ENCODE measurements around the gene DGCR6.
"Not testable (repeated sequence)": the region's sequence is repeated elsewhere in the genome, so short reads cannot be mapped to it uniquely, and the experiment has no call there.

The DGCR6 gene

DNA sequence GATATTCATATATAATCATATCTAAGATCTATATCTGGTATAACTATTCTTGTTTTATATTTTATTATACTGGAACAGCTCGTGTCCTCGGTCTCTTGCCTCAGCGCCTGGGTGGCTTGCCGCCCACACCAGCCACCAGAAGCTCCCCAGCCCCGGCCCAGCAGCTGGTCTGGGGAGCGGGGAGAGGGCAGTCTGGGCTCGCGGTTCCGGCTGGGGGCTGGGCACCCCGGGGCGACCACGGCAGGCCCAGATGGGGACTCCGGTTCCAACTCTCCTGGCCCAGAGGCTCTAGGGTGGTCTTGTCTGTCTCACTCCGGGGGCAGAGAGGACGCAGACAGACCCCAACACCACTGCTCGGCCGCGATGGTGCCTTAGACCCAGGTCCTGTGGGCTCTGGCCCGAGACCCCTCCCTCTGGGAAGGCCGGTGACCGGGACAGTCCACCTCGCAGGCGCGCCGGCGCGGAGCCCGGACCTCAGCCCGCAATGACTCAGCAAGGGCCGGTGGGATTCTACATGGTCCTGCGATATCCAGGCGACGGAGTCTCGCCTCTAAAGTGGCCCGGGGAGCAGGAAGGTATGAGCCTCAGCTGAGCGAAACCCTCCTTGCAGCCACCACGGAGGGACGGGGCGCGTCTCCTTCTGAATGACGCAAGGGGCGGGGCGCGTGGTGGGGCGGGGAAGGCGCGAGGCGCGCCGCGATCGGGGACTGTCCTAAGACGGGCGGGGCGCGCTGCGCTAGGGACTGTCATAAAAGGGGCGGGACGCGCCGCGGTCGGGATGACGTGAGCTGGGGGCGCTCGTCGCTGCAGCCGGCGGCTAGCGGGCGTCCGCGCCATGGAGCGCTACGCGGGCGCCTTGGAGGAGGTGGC, at the start of gene DGCR6:
Gene DGCR6, plus strand, starts transcription at position 781 of the 870 bp plus-strand sequence. Its CDS starts 55 bp downstream, at position 836.
- no peak for DNase-seq (ENCODE audit: low read depth, low spot score)

DNA sequence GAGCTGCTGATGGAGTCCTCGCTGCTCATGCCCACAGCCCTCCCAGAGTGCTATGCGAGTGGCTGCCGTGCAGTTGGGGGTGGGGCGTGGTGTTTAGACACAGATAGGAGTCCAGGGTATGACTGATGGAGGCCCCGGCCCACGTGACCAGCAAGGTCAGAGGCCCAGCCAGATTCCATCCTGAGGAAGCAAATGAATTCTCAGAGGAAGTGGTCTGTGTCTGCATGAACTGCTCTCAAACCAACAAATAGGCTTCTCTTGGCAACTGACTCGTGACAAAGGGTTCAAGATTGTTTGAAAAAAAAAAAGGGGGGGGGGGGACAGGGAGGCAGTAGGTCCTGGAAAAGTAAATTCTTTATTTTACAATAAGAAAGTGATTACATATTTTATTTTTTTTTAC, 46.8 kb upstream of the DGCR6 start:
- DNase-seq (ENCODE audit: low read depth, low spot score), result not testable (repeated sequence)

DNA sequence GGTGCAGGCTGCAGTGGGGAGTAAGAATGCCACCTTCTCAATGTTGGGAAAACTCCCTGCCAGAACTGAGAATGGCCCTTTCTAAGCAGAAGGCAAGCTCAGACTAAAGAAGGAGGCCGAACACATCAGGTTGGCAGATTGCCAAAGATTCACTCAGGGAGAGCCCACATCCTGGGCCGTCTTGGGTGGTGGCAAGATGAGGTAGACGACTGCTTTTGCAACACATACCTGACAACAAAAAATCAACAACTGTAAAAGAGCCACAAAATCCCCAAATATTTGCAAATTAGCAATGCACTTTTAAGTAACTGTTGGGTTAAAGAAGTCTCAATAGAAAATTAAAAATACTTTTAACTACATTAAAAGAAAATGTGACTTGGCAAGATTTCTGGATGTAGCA, 24.9 kb upstream of the DGCR6 start:
- not testable (repeated sequence) for DNase-seq (ENCODE audit: low read depth, low spot score)

DNA sequence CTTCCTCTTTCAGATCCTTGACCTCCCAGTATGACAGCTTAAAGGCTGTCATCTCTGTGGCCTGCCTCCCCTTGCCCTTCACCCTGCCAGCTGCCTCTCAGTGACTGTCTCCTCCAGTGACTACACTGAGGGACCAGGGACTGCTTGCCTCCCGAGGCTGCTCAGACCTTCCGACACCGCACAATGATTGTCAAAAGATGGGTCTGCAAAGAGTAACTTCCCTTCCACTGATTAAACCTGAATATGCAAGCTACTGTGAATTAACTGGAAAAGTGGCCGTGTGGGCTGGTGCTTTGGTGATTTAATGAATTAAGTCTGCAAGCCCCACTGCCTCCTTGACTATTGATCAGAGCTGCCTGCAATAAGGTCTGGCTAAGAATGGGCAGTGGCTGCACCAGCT, 21.7 kb upstream of the DGCR6 start:
- not testable (repeated sequence) for DNase-seq (ENCODE audit: low read depth, low spot score)

DNA sequence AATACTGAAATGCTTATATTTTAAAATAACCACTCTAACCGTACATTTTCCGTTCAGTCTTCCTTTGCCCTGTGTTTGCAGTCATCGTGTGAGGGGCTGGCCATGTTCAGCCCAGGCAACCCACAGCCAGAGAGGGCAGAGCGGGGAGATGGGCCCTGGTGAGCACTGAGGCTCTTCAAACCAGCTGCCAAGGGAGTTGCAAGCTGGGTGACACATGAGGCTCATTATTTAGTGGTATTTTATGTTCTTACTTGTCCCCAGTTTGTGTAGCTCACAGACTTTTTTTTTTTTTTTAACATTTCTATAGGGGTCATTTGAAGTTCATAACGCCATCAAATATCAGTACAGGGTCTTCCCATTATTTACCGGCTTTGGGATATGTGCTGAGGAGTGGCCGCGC, 18.0 kb upstream of the DGCR6 start:
- no peak for DNase-seq (ENCODE audit: low read depth, low spot score)

DNA sequence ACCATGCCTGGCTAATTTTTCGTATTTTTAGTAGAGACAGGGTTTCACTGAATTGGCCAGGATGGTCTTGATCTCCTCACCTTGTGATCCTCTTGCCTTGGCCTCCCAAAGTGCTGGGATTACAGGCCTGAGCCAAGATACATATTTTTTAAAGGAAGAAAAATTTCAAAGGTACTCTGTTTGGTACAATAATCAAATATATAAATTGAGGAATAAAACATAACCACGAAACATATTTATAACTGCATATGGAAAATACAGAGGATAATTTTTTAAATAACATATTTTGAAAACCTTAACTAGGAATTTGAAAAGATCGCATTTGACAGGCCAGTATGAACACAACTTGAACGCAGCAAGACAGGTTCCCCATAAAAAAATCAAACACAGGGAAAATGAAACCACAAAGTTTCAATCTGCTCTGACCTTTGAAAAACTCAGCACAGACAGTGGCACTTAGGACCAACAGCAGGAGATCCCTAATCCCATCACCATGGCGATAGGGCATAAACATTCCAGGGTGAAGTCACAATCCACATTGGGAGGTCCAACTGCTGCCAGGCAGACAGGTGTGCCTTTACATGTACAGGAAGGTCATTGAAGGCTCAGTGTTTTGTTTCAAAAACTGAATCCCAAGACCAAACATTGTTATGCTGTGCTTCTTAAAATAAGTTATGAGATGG, 15.5 kb upstream of the DGCR6 start:
- DNase-seq (ENCODE audit: low read depth, low spot score), result not testable (repeated sequence)

DNA sequence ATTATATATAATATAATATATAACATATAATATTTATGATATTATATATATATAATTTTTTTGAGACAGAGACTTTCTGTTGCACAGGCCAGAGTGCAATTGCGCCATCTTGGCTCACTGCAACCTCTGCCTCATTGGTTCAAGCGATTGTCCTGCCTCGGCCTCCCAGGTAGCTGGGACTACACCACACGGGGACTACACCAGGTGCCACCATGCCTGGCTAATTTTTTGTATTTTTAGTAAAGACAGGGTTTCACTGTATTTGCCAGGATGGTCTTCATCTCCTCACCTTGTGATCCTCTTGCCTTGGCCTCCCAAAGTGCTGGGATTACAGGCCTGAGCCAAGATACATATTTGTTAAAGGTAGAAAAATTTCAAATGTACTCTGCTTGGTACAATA, 12.3 kb upstream of the DGCR6 start:
- not testable (repeated sequence) for DNase-seq (ENCODE audit: low read depth, low spot score)

DNA sequence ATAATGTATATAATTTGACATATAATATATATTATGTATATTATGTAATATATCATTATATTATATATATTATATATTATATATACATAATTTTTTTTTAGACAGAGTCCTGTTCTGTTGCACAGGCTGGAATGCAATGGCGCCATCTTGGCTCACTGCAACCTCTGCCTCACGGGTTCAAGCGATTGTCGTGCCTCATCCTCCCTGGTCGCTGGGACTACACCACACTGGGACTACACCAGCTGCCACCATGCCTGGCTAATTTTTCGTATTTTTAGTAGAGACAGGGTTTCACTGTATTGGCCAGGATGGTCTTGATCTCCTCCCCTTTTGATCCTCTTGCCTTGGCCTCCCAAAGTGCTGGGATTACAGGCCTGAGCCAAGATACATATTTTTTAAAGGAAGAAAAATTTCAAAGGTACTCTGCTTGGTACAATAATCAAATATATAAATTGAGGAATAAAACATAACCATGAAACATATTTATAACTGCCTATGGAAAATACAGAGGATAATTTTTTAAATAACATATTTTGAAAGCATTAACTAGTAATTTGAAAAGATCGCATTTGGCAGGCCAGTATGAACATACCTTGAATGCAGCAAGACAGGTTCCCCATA, 10.0 kb upstream of the DGCR6 start:
- DNase-seq (ENCODE audit: low read depth, low spot score), result not testable (repeated sequence)

DNA sequence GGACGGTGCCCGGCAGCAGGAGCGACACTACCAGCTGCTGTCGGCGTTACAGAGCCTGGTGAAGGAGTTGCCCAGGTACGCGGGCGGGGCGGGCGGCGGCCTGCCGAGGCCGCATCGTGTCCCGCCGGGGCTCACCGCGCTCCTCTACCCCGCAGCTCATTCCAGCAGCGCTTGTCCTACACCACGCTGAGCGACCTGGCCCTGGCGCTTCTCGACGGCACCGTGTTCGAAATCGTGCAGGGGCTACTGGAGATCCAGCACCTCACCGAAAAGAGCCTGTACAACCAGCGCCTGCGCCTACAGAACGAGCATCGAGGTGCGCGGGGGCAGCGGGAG, 258 bp downstream of the DGCR6 start:
- DNase-seq (ENCODE audit: low read depth, low spot score), result not testable (repeated sequence)

DNA sequence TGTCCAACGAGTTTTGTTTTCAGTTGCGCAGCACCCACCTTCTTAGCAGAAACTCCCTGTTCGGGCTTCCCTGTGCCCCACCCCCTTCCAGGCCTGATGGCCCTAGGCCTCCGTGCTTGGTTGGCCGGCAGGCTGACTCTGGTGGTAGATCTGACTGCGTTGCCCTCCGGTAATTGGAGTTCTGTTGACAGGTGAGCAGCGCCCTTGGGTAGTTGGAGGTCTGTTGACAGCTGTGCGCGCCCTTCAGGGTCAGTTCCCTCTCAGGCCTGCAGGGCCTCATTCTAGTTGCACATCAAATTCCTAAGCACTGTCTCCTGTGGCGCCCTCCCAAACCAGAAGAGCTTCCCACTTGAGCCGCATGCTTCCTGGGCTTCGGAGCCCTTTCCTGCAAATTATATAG, 776 bp downstream of the DGCR6 start:
- DNase-seq (ENCODE audit: low read depth, low spot score), result no peak

DNA sequence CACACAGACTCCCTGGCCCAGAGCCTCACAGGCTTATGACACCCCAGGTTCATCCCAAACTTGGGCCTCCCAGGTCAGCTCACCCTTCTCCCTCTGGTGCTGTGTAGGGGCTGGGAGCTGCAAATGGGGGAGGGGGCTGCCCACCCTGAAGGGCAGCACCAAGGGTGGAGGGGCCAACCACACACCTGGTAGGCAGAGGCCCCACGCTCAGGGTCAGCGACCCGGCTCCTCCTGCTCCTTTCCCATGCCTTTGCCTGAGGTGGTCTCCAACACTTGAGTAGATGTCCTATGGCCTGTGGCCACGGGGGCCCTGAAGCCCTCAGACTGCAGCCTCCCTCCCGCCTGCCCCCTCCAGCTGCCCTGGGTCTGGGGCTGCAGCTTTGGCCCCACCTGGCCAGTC, 3.4 kb downstream of the DGCR6 start:
- DNase-seq (ENCODE audit: low read depth, low spot score), result no peak

DNA sequence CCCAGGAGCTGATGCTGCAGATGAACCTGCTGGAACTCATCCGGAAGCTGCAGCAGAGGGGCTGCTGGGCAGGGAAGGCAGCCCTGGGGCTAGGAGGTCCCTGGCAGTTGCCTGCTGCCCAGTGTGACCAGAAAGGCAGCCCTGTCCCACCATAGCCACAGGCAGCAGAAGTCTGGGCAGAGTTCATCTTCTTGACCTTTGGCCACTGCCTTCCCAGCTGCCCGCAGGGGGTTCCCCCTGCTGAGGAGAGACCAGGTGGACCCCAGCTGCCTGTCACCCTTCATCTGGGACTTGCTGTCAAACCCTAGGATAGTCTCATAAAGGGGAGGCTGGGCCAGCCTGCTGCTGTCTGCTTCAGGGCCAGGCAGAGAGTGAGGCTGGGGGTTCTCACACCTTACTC, 5.4 kb downstream of the DGCR6 start:
- DNase-seq (ENCODE audit: low read depth, low spot score), result not testable (repeated sequence)

DNA sequence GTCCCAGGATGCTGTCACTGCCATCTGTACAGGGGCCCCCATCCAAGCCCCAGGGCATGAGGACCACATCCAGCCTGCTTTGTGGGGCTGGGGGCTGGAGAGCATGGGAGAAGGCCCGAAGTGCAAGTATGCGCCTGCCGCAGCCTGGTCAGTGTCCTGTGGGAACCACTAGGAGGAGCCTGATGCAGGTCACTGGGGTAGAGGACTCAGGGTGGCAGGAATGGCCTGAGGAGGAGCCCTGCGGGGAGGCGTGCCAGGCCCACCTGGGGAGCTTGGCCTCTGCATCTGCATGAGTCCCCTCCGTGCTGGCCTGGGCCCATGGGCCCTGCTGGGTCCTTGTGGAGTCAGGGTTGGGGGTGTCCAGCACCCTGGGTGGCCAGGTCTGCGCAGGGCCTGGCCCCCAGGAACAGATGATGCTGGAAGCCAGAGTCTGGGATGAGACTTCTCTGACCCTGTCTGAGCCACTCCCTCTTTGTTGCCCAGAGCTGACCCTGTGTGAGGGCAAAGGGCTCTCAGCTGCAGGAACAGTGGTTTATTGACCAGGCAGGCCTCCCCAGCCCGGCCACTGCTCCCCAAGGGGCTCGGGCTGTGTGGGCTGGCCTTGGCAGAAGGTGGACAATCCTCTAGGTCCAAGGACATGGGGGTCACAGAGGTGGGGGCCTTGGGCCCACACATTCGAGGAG, 6.3 kb downstream of the DGCR6 start:
- DNase-seq (ENCODE audit: low read depth, low spot score), result not testable (repeated sequence)

DNA sequence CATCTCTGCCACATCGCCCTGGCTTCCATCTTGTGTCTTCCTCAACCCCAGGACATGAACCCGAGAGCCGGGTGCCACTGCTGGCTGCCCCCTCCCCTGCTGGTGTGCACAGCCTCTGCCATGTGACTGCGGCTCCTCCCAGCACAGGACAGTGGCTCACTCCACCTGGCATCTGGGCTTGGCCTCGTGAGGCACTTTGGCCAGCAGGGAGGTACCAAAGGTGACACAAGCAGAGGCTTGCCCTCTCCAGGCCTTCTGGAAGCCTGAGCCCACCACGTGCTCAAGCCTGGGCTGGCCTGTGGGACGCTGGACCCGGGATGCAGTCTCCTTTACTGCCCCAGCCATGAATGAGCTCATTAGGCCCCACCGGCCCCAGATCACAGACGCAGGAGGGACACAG, 8.4 kb downstream of the DGCR6 start:
- DNase-seq (ENCODE audit: low read depth, low spot score), result not testable (repeated sequence)

DNA sequence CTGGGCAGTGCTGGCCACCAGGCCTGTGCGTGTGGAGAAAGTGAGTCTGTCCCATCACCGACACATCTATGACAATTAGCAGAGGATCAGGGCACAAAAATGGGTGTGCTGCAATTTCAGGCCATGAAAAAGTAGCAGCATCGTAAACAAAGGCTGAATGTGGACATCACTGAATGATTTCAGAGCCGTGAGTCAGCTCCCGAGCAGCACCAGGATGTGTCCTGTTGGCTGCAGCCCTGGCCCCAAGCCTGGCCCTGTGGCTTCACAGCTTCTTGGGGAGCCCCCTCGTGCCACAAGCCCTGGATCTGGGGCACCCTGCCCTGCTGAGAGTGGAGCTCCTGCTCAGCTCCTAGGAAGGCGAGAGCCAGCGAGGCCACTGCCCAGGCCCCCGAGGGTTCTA, 9.4 kb downstream of the DGCR6 start:
- DNase-seq (ENCODE audit: low read depth, low spot score), result not testable (repeated sequence)

DNA sequence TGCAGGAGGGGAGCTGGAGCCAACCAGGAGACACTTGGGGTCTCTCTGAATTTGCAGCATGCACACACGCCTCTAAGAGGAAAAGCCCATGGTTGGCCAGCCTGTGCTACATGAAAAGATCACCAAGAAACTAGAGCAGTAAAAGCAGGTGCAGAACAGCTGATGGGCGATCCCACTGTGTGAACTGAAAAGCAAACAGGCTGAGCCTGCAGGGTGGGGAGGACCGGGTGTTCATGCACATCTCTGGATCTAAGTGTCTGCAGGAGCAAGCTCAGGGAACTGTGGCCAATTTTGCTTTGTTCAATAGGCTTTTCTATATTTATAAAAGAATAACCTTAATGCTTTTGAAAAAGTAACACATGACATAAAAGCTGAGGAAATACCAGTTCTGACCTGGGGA, 11.7 kb downstream of the DGCR6 start:
- not testable (repeated sequence) for DNase-seq (ENCODE audit: low read depth, low spot score)

DNA sequence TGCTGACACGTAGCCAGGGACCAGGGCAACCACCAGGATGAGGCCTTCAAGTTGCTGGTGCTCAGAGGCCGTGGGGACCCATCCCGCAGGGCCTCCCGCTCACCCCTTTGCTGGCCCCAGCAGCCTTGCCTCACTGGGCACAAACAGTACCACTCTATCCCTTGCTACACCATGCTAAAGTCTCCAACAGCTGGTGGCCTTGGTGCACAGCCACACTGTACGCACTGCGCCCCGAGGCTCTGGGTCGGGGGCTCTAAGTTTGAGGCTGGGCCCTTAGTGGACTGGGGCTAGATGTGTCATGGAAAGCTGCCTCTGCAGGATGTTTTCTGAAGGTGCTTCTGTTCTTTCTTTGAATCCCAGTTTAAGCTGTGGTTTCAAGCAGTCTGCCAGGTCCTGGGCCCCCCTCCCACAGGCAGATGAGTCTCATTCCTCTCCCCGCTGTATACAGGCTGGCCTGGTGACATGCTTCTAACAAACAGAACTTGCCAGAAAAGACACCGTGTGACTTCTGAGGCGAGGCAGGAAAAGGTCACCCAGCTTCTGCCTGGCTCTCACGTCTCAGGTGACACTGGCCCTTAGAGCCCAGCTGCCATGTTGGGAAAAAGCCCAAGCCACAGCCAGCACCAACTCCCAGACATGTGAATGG, 14.3 kb downstream of the DGCR6 start:
- not testable (repeated sequence) for DNase-seq (ENCODE audit: low read depth, low spot score)

DNA sequence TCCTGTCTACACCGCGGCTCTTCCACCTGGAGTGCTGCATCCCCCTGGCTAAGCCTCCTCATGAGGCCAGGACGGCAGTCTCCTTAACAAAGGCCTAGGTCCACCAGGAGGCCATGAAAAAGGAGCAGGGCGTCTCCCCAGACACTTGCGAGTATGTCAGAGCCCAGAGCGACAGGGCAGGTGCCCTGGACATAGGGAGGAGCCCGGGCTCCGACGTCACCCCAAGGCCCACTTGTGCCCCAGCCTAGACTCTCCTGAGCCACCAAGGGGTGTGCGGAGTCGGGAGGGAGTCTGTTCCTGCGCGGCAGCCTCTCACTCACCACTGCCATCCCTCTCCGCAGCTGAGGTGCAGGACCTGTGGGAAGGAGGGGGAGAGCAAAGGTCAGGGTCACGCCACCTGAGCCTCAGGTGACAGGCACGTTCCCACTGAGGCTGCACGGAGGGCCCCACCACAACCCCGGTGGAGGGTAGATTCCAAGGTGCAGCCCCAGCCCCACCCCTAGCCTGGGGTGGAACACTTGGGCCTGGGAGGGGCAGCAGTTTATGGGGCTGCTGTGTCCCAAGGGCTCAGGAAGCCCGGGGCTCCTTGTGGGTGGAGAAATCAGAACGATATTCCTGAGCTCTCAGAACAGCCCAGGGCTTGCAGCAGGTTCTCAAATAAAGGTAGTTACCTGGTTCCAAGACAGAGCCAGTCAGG, 19.4 kb downstream of the DGCR6 start:
- DNase-seq (ENCODE audit: low read depth, low spot score), result no peak

DNA sequence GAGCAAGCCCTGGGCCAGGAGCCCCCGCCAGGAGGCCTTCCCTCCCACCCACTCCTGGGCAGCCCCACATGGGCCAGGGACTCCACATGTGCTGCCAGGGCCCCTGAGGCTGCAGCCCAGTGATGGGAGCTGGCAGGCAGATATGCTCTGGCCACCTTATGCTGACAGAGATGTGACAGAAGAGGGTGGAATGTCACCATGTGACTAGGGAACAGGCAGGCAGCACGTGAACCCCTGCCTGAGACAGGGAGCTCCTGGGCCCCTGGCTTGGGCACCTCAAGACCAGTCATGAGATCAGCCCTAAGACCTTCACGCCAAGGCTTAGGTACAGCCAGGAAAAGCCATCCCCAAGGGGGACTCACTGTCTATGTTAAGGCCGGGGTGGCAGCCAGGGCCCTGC, 20.9 kb downstream of the DGCR6 start:
- no peak for DNase-seq (ENCODE audit: low read depth, low spot score)

DNA sequence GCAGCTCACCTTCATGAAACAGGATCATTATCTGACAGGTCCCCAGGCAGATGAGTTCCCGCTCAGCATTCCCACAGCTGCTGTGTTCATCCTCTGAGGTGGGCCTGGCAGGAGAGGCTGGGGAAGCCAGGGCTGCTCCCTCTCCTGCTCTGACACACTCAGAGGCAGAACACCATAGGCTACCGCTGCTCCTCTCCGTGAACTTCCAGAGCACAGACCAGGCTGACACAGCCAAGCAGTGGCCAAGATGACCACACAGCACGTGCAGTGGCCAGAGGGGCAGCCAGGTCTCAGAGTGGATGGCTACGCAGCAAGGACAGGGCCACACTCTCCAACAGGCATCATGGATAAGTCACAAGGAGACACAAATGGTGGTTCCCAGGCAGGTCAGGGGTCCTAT, 21.5 kb downstream of the DGCR6 start:
- no peak for DNase-seq (ENCODE audit: low read depth, low spot score)

DNA sequence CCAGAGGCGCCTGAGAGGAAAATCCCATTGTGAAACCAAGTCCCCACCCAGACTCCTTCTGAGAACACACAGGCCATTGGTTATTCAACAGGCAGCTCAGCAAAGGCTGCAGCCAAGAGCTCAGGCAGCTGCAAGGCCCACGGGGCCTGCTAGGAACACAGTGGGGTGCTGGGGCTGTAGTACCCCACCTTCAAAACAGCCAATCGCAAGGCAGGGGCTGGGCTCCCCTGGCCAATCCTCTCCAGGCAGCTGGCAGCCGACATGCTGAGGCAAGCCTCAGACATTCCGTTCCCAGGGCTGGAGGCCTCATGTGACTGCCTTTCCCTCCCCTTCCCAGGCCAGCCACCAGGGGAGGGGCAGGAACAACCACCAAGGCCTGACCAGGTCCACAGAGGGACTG, 23.3 kb downstream of the DGCR6 start:
- no peak for DNase-seq (ENCODE audit: low read depth, low spot score)

Measured in astrocyte of the hippocampus (primary cell).